ENCODE data around the gene ITPR2. TPM values are rescaled to one million over a fixed set of nuclear protein-coding genes. Genes with fewer than 3 reads are reported as not detected.
A peak's percentile ranks its signal among the peaks of the same experiment; 100 is the strongest.

Gene ITPR2
- total and polyA plus RNA-seq, 2 of the 8 experiments (the other 6 are each of a cell fraction or from before 2014, with no cell fraction given) = 4.1 to 48.3 TPM

DNA sequence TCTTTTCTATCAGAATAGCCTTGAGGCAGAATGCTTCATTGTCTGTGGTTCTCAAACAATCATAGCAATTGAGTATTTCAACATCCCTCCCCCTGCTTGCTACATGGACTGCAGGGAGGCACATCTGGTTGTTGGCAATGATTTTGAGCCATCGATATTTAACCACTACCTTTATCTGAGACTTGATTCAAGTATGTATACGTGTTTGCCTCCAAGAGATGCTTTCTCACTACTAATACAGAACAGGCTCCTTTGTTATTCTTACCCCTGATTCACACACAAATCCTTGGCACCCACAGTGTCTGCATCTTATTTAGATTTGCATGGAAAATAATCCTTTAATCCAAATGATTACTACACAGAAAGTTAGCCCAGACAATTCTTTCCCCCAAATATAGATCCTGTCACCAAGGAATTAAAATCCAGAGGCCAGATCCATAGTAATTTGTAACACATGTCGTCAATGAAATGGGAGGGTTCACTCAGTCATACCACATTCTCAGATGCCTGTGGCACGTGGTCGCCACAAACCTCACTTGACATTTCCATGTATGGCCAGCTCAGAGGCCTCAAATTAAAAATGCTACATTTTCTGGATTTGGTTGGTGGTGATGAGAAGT, 199.3 kb downstream of the ITPR2 start (continued):
- TF ChIP-seq EZH2 (IDR thresholded peaks at IDR 0.05; ENCODE audit: low read depth, low read length, severe bottlenecking) (no peak), MAX (IDR thresholded peaks at IDR 0.05) (0 out of 2 replicates have a peak, but pooled peaks have one; percentile 13), KDM5A (IDR thresholded peaks at IDR 0.05; ENCODE audit: low read length) (no peak)
